Upper lobe of left lung (tissue), 4 donors: Measurements from ENCODE around the gene ANKMY1.

Experiments
- CTCF ChIP-seq, 6 experiments: fragments of 450-650 bp in 4 of 6; fragments of 200-600 bp in 2 of 6; sonication (generic) in 2 of 6; IDR thresholded peaks; one replicate each; pipeline ENCODE4 v1.5.1; 2016 to 2019; ENCODE audit warnings: antibody characterized with exemption in 6 of 6
- EP300 ChIP-seq, 4 donors: sonication (generic); formaldehyde crosslinking; IDR thresholded peaks; one replicate each; pipeline ENCODE4 v1.5.1; 2017; ENCODE audit warnings: antibody characterized with exemption in 4 of 4, control low read depth in 2 of 4

DNA sequence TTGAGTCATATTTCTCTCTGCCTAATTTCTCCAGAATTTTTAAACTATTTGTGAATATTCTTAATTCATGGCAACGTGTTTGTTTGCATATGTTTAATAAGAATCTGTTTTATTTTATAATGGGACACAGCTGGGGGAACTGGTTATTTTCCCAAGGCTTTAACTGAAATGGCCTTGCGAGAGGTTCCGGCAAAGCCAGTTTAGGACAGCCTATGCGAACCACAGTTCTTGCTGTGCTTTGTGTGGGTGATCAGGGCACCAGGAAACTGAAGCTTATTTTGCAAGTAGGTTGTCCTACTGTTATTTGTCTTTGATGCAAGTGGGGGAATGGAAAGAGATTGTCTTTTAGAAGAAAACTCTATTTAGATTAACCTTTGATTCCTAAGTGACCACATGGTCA, 6.5 kb downstream of the ANKMY1 start:
- TF ChIP-seq CTCF (IDR thresholded peaks at IDR 0.05) (no peak), EP300 (IDR thresholded peaks at IDR 0.05) (no peak)
